Hematopoietic multipotent progenitor cell (in vitro differentiated cells): ENCODE measurements around the gene UBQLN1. TPM values are rescaled to one million over a fixed set of nuclear protein-coding genes. Genes with fewer than 3 reads are reported as not detected.
"Not testable (repeated sequence)": the region's sequence is repeated elsewhere in the genome, so short reads cannot be mapped to it uniquely, and the experiment has no call there.

Source experiments
- DNase-seq, 3 donors: peaks; one replicate each; pipeline ENCODE4 v3.0.0-alpha.2; 2011 to 2015; ENCODE audit warnings: low read depth in 2 of 3, low spot score in 2 of 3
- total RNA-seq: library from RNA; depleted of rRNA; stranded (reverse); fragments of >200 nt; gene quantifications from one replicate; pipeline ENCODE4 v1.2.3, GENCODE V29; 2012

The UBQLN1 gene
- total RNA-seq, result 87.8 TPM

- DNase-seq, result peak; percentile 92 to 95 (median 94)
These were observed at the start of gene UBQLN1 for GRCh38 chr9:83707768-83708514. TSS of gene UBQLN1 (minus strand) at chr9:83707958. CDS start at chr9:83707679, 279 bp downstream.

- DNase-seq, result peak in 1 of 3 donors; percentile 16
These were observed 46.7 kb upstream of the UBQLN1 start for GRCh38 chr9:83754383-83754977.

GRCh38 chr9:83749706-83750105 is 41.9 kb upstream of the UBQLN1 start:
- no peak for DNase-seq

GRCh38 chr9:83744206-83744605 is 36.4 kb upstream of the UBQLN1 start:
- DNase-seq, result no peak

- no peak for DNase-seq
These were observed 26.0 kb upstream of the UBQLN1 start for GRCh38 chr9:83733739-83734138.

GRCh38 chr9:83728591-83729368 is 21.0 kb upstream of the UBQLN1 start:
- DNase-seq, result not testable (repeated sequence)

GRCh38 chr9:83724436-83724835 is 16.7 kb upstream of the UBQLN1 start:
- DNase-seq, result no peak

GRCh38 chr9:83722726-83723495 is 15.2 kb upstream of the UBQLN1 start:
- no peak for DNase-seq

GRCh38 chr9:83721509-83721908 is 13.8 kb upstream of the UBQLN1 start:
- no peak for DNase-seq

GRCh38 chr9:83715794-83716193 is 8.0 kb upstream of the UBQLN1 start:
- DNase-seq, result no peak

GRCh38 chr9:83715221-83715620 is 7.5 kb upstream of the UBQLN1 start:
- DNase-seq, result no peak

GRCh38 chr9:83714329-83714728 is 6.6 kb upstream of the UBQLN1 start:
- DNase-seq, result peak in 2 of 3 donors; percentile 31 to 60

GRCh38 chr9:83708515-83709158 is 879 bp upstream of the UBQLN1 start:
- peak in 2 of 3 donors; percentile 68 to 70 for DNase-seq

- no peak for DNase-seq
These were observed 315 bp downstream of the UBQLN1 start for GRCh38 chr9:83707518-83707767.

- peak; percentile 13 to 86 (median 69) for DNase-seq
These were observed 861 bp downstream of the UBQLN1 start for GRCh38 chr9:83706676-83707517.

- DNase-seq, result not testable (repeated sequence)
These were observed 2.5 kb downstream of the UBQLN1 start for GRCh38 chr9:83705219-83705651.

- no peak for DNase-seq
These were observed 6.0 kb downstream of the UBQLN1 start for GRCh38 chr9:83701769-83702168.

- no peak for DNase-seq
These were observed 6.5 kb downstream of the UBQLN1 start for GRCh38 chr9:83701286-83701685.

GRCh38 chr9:83699615-83700014 is 8.1 kb downstream of the UBQLN1 start:
- DNase-seq, result no peak
